Measurements from ENCODE around the gene PTPN4.

DNA sequence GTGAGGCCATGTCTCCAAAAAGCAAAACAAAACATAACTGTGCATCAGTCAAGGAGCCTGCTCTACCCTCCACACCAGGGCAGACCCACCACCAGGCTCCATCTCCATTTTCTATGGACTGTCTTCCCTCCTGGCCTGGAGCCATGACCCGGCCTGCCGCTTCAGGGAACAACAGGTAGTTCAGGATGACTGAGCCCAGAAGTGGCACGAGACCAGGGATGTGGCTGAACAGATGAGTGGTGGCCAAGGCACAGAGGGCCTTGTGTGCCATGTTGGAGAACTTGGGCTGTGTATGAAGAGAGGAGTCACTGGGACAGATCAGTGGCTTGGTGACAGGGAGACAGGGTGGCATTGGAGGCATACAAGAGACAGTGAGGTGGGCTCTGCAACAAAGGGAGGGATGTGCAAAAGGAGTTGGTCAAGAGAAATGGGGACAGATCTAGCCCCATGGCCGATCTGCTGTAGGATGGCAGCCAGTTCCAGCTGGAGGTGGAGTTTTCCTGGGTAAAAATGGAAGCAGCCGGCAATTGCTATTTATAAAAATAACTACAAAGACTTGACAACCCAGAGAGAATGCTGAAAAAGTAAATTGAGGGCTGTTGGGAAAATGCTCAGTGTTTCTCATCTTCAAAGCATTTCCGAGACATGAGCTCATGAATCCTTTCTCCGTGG is 45.8 kb upstream of the PTPN4 start:
- TF ChIP-seq, protein P1, sequence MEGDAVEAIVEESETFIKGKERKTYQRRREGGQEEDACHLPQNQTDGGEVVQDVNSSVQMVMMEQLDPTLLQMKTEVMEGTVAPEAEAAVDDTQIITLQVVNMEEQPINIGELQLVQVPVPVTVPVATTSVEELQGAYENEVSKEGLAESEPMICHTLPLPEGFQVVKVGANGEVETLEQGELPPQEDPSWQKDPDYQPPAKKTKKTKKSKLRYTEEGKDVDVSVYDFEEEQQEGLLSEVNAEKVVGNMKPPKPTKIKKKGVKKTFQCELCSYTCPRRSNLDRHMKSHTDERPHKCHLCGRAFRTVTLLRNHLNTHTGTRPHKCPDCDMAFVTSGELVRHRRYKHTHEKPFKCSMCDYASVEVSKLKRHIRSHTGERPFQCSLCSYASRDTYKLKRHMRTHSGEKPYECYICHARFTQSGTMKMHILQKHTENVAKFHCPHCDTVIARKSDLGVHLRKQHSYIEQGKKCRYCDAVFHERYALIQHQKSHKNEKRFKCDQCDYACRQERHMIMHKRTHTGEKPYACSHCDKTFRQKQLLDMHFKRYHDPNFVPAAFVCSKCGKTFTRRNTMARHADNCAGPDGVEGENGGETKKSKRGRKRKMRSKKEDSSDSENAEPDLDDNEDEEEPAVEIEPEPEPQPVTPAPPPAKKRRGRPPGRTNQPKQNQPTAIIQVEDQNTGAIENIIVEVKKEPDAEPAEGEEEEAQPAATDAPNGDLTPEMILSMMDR (conservative IDR thresholded peaks at IDR 0.05; ENCODE audit: low read length): no peak
- no peak for TF ChIP-seq EZH2phosphoT487 (IDR thresholded peaks at IDR 0.05; ENCODE audit: borderline replicate concordance, low read depth, low read length)

Data from OCI-LY7 (cell line).